EL (cell line): ENCODE measurements around the gene ADAMTSL5.
"Not testable (repeated sequence)": the region's sequence is repeated elsewhere in the genome, so short reads cannot be mapped to it uniquely, and the experiment has no call there.

Experiments used
- DNase-seq: peaks from one replicate; pipeline ENCODE4 v3.0.0-alpha.2; 2016

The ADAMTSL5 gene

DNA sequence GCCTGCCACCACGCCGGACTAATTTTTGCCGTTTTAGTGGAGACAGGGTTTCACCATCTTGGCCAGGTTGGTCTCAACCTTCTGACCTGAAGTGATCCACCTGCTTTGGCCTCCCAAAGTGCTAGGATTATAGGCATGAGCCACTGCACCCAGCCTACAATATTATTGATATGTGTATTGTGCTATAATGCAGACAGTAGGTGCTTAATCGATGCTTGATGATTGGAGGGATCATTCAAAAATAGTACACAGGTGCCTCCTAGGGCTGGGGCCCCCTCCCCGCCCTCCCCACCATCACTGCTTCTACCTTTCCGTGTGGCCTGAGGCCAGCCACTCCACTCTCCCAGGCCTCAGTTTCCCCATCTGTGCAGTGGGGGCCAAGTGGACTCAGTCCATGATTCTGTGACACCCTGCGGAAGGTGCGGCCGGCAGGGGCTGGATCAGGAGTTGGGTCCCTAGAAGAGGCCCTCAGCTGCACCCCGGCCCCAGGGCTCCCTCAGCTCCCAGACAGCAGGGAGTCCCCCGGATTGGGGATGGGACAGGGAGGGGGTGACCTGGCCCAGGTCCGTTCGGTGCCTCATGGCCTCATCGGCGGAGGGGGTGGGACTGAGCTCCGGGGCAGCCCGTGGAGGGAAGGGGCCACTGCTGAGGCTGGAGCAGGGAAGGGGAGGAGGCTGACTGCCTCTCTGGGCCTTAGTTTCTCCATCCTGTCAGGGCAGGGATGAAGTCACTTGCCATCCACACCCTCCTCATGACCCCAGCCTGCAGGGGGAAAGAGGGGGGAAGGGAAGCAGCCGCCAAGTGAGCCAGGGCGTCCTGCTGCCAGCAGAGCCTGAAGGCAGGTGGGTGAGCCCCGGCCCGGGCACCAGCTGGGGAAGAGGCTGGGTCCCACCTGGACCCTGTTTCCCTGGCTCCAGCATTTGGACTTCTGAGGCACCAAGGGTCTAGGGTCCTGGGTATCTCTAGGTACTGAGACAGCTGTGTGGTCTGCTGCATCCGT is 1.2 kb downstream of the ADAMTSL5 start:
- DNase-seq: no peak

DNA sequence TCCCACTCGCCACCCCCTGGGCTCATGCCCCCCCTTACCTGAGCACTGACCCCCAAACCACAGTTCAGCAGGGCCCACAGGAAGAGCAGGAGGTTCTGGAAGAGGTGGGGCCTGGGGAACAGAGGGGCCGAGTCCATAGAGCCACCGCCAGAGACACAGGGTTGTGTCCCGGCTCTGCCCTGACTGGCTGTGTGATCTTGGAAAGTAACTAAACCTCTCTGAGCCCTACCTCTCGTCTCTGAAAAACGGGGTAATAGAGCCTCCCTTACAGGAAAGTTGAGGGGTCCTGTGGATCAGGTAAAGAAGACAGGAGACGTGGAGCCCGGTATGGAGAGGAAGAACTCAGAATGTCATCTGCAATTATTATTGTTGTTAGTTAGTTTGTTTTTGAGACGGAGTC is 2.0 kb downstream of the ADAMTSL5 start:
- DNase-seq: no peak

DNA sequence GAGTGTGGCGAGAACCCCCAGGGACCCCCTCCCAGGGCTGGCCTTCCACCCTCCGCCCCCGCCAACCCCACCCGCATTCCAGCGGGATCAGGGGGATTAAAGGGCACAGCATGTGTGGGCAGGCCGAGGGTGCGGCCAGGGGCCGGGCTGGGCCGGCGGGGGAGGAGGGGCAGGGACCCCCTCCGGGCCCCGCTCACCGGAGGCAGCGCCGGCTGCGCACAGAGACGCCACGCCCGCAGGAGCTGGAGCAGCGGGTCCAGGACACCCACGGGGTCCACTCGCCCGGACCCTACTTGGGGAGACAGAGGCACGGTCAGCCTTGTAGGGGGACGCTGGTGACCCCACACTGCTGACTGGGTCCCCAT is 2.4 kb downstream of the ADAMTSL5 start:
- DNase-seq: no peak

DNA sequence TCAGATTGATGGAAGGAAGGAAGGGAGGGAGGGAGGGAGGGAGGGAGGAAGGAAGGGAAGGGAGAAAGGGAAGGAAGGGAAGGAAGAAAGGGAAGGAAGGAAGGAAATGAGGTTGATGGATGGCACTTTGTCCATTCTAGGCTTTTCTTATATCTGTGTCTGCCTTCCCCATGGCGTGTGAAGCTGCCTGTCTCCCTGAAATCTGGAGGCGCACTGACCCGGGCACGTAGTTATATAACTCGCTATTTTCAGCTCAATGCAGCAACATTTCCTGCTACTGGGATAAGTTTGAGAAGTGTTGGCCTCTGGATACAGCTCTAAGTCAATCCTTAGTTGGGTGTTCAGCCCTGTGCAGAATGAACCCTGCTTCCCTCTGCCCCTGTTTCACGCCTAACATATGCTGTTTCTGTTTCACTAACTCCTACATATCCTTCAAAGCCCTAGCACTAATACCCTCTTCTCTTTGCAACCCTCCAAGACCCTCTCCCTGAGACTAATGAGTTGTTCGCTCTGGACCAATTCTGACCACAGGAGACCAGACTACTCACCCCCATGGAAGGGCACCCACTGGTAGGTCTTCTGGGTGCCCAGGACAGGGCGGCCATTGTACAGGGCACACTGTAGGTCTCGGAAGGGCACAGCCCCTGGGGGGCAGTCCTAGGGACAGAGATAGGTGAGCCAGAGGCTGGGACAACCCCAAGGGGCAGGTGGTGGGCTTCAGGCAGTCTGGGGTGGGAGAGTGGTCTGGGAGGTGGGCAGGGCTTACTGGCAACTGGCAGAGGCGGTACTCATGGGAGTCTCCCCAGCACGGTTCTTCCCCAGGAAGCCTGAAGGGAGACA is 3.0 kb downstream of the ADAMTSL5 start:
- DNase-seq: no peak

DNA sequence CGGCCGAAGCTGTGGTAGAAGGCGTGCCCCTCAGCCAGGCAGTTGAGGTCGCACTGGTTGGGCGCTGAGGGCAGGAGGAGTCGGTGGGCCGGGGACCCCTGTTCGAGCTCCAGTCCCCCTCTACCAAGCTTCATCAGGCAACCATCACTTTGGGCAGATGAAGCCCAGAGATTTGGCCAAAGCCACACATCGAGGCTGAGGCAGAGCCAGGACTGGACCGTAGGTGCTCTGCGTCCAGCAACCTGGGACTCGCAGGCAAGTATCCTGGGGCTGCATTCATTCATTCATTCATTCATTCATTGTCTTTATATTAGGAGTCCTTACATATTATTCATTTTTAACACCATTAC is 4.3 kb downstream of the ADAMTSL5 start:
- no peak for DNase-seq

DNA sequence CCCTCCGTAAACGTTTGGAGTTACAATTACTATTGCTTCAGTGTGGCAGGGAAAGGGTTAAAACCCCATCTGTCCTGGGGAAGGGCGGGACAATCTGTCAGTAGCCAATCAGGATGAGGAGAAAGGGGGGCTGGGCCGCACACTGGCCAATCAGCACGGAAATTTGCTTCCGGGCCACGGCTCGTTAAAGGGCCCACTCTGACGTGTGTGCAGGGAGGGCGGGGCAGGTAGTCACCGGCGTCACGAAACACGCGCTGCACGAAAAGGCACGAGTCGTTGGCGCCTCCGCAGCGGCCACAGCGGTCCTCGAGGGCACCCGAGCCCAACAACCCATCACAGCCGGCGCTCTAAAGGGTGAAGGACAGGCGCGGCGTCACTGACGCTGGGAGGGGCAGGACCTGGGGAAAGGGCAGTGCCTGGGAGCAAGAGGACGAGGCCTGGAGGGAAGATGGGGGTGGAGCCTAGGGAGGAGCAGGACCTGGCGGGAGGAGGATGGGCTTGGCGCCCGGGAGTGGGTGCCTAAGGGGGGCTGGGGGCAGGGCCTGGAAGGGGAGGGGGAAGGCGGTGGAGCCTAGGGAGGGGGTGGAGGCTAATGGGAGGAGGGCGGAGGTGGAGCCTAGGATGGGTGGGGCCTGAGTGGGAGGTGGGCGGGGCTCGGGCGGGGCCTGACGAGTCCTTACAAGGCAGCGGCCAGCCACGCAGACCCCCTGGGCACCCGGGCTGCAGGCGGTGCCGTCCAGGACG is 4.9 kb downstream of the ADAMTSL5 start:
- DNase-seq: peak; percentile 94

DNA sequence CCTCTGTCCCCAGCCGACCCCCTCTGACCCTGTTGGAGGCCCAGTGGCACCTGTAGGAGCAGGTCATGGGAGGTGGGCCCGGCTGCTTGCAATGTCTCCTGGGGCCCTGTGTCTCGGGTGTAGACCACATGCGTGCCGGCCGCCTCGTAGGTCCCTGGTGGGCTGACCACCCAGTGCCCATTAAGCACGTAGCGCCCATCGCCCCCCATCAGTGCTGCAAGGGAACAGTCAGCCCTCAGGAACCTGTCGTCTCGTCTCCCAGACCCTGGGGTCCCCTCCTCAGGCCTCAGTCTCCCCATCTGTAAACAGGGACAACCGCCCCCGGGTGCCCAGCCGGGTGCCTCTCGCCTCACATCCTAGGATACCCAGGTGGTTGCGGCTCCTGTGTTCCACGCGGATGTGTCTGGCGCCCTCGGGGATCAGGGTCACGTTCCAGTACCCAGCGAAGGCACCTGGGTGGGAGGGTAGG is 5.6 kb downstream of the ADAMTSL5 start:
- no peak for DNase-seq

DNA sequence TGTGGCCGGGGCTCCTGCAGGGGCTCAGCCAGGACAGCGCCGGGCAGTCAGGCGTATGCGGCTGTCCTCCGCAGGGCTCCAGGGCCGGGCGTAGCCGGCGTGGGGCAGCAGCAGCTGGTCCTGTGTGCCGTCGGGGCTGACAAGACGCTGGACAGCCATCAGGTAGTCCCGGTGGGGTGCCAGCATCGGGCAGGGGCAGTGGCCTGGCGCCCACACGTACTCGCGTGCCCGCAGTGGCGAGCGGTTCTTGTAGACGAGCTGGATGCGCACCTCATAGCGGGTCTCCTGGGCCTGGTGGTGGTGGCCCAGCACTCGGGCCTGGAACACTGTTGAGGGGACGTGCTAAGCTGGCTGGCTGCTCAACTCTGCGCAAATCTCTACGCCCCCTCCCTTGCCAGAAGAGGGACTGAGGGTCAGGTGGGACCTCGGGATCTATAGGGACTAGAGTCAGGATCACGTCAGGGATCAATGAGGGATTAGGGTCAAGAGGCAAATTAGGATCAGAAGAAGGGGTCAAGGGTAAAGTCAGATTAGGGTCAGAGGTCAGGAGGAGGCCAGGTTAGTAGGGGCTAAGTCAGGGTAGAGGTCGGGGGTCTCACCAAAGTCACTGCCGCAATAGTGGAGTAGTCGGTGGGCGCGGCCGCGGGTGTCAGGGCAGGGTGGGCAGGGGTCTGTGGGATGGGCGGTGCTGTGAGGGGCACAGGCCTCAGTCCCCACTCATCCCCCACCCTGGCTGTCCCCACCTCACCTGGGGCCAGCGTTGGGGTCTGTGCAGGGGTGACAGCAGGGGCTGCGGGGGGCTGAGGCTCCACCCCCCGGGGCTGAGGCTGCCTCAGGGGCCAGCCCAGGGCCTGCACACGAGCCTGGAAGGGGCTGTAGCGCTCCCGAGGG is 6.6 kb downstream of the ADAMTSL5 start:
- DNase-seq: no peak

DNA sequence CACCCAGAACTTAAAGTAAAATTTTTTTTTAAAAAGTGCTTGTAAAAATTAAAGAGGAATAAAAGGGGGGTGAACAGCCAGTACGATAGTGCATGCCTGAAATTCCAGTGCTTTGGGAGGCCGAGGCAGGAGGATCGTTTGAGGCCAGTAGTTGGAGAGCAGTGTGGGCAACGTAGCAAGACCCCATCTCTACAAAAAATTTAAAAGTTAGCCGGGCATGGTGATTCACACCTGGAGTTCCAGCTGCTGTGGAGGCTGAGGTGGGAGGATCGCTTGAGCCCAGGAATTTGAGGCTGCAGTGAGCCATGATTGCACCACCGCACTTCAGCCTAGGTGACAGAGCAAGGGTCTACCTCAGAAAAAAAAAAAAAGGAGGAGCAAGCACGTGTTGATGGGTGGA is 7.8 kb downstream of the ADAMTSL5 start:
- no peak for DNase-seq

DNA sequence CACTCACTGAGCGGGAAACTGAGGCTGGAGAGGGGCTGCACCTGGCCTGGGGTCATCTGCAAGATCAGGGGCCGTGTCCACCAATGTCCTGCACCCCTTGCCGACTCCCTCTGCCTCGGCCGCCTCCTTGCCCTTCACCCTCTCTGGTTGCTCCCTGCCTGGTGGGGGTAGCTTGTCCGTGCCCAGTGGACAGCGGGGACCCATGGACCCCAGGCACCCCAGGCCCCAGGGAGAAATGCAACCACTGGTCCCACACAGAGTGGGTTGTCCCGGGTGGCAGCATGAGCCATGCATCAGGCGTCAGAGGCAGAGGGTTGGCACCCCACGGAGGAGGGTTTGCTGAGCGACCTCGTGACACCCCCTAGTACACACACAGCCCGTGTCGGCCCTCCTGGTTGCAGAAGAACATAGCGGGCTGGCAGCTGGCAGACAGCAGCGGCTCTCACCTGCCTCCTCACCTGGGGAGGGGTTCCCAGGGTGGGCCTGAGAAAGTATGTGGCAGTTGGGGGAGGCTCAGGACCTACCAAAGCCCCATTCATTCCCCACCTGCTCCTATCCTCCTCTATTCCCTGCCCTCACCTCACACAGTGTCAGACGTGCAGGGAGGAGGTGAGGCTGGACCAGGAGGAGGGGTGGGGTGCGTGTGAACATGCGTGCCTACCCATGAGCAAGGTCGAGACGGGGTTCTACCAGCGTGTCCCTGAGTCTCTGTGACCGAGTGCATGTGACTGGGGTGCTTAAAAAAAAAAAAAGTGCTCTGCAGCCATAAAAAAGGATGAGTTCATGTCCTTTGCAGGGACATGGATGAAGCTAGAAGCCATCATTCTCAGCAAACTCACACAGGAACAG is 8.7 kb downstream of the ADAMTSL5 start:
- no peak for DNase-seq

DNA sequence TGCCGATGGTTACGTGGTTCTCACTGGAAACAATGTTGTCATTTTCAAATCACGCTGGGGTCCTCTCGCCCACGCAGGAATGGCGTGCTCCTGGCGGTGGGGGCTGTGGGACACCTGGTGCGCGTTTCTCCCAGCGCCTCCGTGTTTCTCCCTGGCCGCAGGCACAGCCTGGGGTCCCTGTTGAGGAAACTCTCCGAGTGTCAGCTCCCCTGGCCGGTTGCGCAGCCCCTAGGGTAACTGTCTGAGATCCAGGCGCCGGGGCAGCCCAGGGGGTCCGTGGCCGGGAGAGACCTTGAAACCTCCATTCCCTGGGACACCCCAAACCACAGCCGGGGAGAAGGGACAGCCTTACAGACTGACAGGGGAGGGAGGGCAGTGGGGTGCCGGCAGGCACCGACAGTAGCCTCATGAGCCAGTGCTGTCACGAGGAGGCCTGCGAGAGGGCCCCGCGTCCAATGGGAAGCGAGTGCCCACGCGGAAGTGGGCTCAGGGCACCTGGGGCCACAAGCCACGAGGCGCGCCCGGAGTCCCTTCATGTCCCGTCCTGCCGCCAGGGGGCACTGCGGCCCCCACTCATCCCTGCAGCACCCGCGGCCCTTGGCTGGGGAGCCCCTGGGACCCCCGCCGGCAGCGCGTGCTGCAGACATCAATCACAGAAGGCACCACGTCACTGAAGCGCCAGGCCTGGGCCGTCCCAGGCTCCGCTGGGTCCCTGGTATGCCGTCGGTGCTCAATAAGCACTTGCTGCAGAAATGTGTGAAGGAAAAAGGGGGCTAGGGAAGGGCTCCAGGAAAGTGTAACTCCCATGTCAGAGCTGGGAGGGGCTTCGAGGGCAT is 9.5 kb downstream of the ADAMTSL5 start:
- DNase-seq: peak; percentile 63

DNA sequence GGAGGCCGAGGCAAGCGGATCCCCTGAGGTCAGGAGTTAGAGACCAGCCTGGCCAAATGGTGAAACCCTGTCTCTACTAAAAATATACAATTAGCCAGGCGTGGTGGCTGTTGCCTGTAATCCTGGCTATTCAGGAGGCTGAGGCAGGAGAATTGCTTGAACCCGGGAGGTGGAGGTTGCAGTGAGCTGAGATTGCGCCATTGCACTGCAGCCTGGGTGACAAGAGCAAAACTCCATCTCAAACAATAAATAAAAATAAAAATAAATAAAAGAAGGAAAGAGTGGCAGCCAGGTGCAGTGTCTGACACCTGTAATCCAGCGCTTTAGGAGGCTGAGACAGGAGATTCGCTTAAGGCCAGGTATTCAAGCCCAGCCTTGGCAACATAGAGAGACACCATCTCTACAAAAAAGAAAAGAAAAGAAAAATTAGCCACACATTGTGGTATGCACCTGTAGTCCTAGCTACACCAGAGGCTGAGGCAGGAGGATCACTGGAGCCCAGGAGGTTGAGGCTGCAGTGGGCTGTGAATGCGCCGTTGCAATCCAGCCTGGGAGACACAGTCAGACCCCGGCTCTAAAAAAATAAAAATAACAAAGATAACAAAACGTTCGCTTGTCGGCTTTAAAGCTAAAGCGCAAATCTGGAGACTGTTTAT is 10.3 kb downstream of the ADAMTSL5 start:
- DNase-seq: no peak

DNA sequence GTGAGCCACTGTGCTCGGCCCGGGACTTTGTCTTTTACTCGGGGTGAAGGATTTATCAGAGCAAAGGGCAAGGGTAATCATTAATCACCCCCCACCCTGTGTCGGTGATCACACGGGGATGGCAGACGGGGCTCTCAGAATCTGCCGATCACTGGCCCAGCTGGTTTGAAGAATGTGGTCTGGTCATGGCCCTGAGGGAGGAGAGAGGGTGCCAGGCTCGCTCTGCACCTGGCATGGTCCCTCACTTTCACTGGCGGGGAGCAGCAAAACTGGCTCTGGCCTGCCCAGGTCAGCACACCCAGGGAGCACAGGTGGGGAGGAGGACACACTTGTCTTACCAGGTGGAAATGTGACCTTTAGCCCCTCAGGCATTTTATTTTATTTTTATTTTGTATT is 11.6 kb downstream of the ADAMTSL5 start:
- DNase-seq: no peak

DNA sequence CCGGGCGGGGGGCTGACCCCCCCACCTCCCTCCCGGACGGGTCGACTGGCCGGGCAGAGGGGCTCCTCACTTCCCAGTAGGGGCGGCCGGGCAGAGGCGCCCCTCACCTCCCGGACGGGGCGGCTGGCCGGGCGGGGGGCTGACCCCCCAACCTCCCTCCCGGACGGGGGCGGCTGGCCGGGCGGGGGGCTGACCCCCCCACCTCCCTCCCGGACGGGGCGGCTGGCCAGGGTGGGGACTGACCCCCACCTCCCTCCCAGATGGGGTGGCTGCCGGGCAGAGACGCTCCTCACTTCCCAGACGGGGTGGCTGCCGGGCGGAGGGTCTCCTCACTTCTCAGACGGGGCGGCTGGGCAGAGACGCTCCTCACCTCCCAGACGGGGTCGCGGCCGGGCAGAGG is 13.6 kb downstream of the ADAMTSL5 start:
- DNase-seq: not testable (repeated sequence)

DNA sequence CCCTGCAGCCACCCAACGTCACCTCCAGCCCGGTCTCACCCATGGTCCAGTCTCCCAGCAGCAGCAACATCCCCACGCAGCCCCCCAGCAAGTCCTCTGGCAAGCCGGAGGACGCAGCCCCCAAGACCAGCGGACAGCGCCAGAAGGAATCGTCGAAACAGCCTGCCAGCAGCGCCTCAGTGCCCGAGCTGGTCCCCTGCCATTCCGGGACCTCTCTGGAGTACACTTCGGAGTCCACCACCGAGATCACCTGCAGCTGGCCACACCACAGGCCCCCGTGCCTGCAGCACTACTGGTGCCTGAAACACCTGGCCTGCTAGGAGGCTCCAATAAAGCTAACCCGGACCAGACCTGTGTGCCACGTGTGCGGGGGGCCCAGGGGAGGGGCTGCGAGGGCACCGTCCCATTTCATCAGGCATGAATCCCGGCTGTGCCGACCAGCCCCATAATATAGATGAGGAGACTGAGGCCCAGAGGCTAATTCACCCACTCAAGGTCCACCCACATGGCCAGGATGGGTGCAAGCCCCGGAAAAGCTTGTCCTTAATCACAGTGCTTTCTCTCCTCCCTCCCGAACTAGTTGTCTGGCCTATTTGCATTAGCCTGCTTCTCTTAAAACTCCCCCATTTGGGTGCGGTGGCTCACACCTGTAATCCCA is 15.1 kb downstream of the ADAMTSL5 start:
- DNase-seq: no peak

DNA sequence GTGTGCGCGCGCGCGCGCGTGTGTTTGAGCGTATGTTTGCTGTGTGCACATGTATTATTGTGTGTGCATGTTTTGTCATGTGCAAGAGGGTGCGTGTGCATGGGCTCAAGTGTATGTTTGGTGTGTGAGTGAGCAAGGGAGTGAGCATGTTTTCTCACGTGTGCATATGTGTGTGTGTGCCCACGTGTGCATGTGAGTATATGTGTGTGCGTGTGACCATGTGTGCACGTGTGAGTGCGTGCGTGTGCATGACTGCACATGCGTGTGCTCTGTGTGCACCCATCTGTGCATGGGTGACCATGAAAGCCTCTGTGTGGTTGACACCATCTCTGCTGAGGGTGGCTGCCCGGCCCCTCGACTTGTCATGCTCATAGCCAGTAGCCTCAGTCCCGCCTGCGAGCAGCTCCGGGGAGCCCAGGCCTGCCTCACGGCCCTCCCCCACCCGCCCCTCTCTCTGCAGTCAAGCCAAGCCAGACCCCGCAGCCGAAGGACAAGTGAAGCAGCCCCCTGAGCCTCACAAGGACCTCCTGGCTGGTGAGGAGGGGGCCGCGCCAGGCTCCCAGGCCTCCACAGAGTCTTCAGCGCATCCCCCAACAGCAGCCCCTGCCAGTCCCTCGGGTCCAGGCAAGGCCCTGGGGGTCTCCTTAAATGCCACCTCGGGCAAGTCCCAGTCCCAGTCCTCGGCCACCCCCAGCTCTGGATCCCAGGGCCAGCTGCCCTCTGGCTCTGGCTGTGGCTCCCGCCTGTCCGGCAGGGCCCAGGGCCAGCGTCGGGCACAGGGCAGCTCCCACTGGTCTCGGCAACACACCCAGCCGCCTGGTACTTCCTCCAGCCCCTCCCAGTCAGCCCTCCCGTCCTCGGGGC is 15.9 kb downstream of the ADAMTSL5 start:
- no peak for DNase-seq

DNA sequence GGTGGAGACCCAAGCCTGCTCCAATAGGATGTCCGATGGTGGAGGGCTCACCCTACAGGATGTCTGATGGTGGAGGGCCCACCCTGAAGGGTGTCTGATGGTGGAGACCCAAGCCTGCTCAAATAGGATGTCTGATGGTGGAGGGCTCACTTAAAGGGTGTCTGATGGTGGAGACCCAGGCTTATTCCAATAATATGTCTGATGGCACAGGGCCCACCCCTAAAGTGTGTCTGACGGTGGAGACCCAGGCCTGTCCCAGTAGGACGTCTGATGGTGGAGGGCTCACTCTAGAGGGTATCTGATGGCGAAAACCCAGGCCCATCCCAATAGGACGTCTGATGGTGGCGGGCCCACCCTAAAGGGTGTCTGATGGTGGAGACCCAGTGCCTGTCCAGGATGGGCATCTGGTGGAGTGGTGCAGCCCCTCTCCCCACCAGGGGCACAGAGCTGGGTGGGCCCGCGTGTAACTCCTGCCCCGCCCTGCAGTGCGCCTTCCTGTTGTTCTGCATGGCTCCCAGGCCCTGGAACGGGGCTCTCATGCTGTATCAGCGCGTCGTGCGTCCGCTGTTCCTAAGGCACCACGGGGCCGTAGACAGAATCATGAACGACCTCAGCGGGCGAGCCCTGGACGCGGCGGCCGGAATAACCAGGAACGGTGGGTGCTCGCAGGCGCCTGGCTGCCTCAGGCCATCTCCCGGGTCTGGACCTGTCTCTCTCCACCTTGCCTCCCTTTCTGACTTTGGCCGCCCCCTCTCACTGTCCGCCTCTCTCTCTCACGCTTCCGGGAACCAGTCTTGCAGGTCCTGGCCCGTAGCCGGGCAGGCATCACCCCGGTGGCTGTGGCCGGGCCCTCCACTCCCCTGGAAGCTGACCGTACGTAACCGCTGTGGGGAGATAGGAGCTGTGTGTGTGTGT is 16.8 kb downstream of the ADAMTSL5 start:
- DNase-seq: no peak
